ENCODE results near the gene OAT.
"Not testable (repeated sequence)": the region's sequence is repeated elsewhere in the genome, so short reads cannot be mapped to it uniquely, and the experiment has no call there.

OAT gene

DNA sequence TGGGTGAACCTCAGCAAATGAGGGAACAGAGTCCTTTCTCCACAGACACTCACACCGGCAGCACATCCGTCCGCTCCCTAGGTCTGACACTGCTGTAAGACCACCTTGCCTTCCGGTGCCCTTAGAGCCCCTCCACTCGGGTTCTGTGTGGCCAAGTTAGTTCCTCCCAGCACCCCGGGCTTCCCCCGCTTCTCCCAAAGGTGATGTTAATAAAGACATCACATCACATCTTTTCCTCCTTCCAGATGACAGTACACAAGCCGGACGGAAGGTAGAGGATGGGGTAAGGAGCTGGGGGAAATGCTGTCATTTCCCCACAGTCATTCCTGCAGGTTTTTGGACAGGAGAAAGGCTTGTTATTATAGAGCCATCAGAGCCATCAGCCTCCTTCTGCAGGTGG, 42.3 kb downstream of the OAT start:
- Histone ChIP-seq H3K4me3 (ENCODE audit: low read depth, low read length) (no peak overlapping the region), H3K27me3 (ENCODE audit: control insufficient read depth, insufficient read depth, low read length) (no peaks in the 10 kb centered on the region; the same call in 1 of the 2 replicates), H3K9ac (ENCODE audit: low read depth, low read length) (no peak overlapping the region), H3K9me3 (ENCODE audit: control insufficient read depth, insufficient read depth, low read length) (no peaks in the 10 kb centered on the region), H3K36me3 (ENCODE audit: control insufficient read depth, insufficient read depth, low read length) (no peaks in the 10 kb centered on the region), H3K4me1 (ENCODE audit: control insufficient read depth, insufficient read depth, low read length) (peaks cover 8% of the 10 kb centered on the region; the same call in 1 of the 2 replicates), H3K27ac (ENCODE audit: low read depth, low read length) (no peak overlapping the region)

- H3K36me3 ChIP-seq (ENCODE audit: control insufficient read depth, insufficient read depth, low read length), result no peaks in the 10 kb centered on the region
- no peak overlapping the region for H3K27ac ChIP-seq (ENCODE audit: low read depth, low read length)
- H3K27me3 ChIP-seq (ENCODE audit: control insufficient read depth, insufficient read depth, low read length), result no peaks in the 10 kb centered on the region; the same call in 1 of the 2 replicates
- H3K4me3 ChIP-seq (ENCODE audit: low read depth, low read length), result no peak overlapping the region
- H3K9me3 ChIP-seq (ENCODE audit: control insufficient read depth, insufficient read depth, low read length), result no peaks in the 10 kb centered on the region
- no peak overlapping the region for H3K9ac ChIP-seq (ENCODE audit: low read depth, low read length)
- peaks cover 8% of the 10 kb centered on the region; the same call in 1 of the 2 replicates for H3K4me1 ChIP-seq (ENCODE audit: control insufficient read depth, insufficient read depth, low read length)
Measured at GRCh38 chr10:124375691-124376090, 43.0 kb downstream of the OAT start.

GRCh38 chr10:124375353-124375614, 43.4 kb downstream of the OAT start:
- no peaks in the 10 kb centered on the region for H3K9me3 ChIP-seq (ENCODE audit: control insufficient read depth, insufficient read depth, low read length)
- no peak overlapping the region for H3K27ac ChIP-seq (ENCODE audit: low read depth, low read length)
- H3K4me3 ChIP-seq (ENCODE audit: low read depth, low read length), result no peak overlapping the region
- peaks cover 8% of the 10 kb centered on the region; the same call in 1 of the 2 replicates for H3K4me1 ChIP-seq (ENCODE audit: control insufficient read depth, insufficient read depth, low read length)
- H3K36me3 ChIP-seq (ENCODE audit: control insufficient read depth, insufficient read depth, low read length), result no peaks in the 10 kb centered on the region
- H3K27me3 ChIP-seq (ENCODE audit: control insufficient read depth, insufficient read depth, low read length), result no peaks in the 10 kb centered on the region; the same call in 1 of the 2 replicates
- H3K9ac ChIP-seq (ENCODE audit: low read depth, low read length), result no peak overlapping the region

GRCh38 chr10:124374535-124375352, 44.0 kb downstream of the OAT start:
- no peak overlapping the region for H3K4me3 ChIP-seq (ENCODE audit: low read depth, low read length)
- no peaks in the 10 kb centered on the region for H3K9me3 ChIP-seq (ENCODE audit: control insufficient read depth, insufficient read depth, low read length)
- H3K27ac ChIP-seq (ENCODE audit: low read depth, low read length), result no peak overlapping the region
- no peaks in the 10 kb centered on the region for H3K36me3 ChIP-seq (ENCODE audit: control insufficient read depth, insufficient read depth, low read length)
- H3K4me1 ChIP-seq (ENCODE audit: control insufficient read depth, insufficient read depth, low read length), result peaks cover 8% of the 10 kb centered on the region; the same call in 1 of the 2 replicates
- no peaks in the 10 kb centered on the region; the same call in 1 of the 2 replicates for H3K27me3 ChIP-seq (ENCODE audit: control insufficient read depth, insufficient read depth, low read length)
- no peak overlapping the region for H3K9ac ChIP-seq (ENCODE audit: low read depth, low read length)

DNA sequence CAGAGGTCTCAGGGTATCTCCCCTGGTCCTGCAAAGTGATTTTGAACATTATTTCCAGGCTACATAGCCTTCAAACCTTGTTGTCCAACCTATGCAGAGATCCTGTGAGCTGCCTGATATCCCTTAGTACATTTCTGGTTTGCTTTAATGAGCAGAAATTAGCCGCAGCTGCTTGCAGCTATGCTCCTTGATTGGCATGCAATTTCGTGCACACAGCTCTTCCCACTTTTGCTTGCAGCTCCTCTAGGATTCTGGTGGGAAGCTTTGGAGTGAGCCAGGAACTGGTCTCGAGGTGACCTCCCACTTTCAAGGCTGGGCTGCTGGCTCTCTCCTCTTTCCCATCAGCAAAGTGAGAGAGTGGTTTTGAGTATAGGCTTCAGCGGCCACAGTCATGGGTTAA, 45.8 kb downstream of the OAT start:
- Histone ChIP-seq H3K9me3 (ENCODE audit: control insufficient read depth, insufficient read depth, low read length) (no peaks in the 10 kb centered on the region), H3K4me3 (ENCODE audit: low read depth, low read length) (no peak overlapping the region), H3K9ac (ENCODE audit: low read depth, low read length) (no peak overlapping the region), H3K36me3 (ENCODE audit: control insufficient read depth, insufficient read depth, low read length) (no peaks in the 10 kb centered on the region), H3K27ac (ENCODE audit: low read depth, low read length) (no peak overlapping the region), H3K4me1 (ENCODE audit: control insufficient read depth, insufficient read depth, low read length) (peaks cover 8% of the 10 kb centered on the region; the same call in 1 of the 2 replicates), H3K27me3 (ENCODE audit: control insufficient read depth, insufficient read depth, low read length) (no peaks in the 10 kb centered on the region; the same call in 1 of the 2 replicates)

- Histone ChIP-seq H3K27ac (ENCODE audit: low read depth, low read length) (no peak overlapping the region), H3K36me3 (ENCODE audit: control insufficient read depth, insufficient read depth, low read length) (no peaks in the 10 kb centered on the region), H3K27me3 (ENCODE audit: control insufficient read depth, insufficient read depth, low read length) (no peaks in the 10 kb centered on the region; the same call in 1 of the 2 replicates), H3K9me3 (ENCODE audit: control insufficient read depth, insufficient read depth, low read length) (no peaks in the 10 kb centered on the region), H3K4me3 (ENCODE audit: low read depth, low read length) (no peak overlapping the region), H3K9ac (ENCODE audit: low read depth, low read length) (no peak overlapping the region), H3K4me1 (ENCODE audit: control insufficient read depth, insufficient read depth, low read length) (peaks cover 8% of the 10 kb centered on the region; the same call in 1 of the 2 replicates)
Measured at GRCh38 chr10:124370426-124370825, 48.3 kb downstream of the OAT start.

GRCh38 chr10:124369986-124370385, 48.7 kb downstream of the OAT start:
- H3K27ac ChIP-seq (ENCODE audit: low read depth, low read length), result no peak overlapping the region
- H3K9me3 ChIP-seq (ENCODE audit: control insufficient read depth, insufficient read depth, low read length), result no peaks in the 10 kb centered on the region
- no peak overlapping the region for H3K4me3 ChIP-seq (ENCODE audit: low read depth, low read length)
- peaks cover 5% of the 10 kb centered on the region; the same call in 1 of the 2 replicates for H3K4me1 ChIP-seq (ENCODE audit: control insufficient read depth, insufficient read depth, low read length)
- H3K36me3 ChIP-seq (ENCODE audit: control insufficient read depth, insufficient read depth, low read length), result no peaks in the 10 kb centered on the region
- no peak overlapping the region for H3K9ac ChIP-seq (ENCODE audit: low read depth, low read length)
- H3K27me3 ChIP-seq (ENCODE audit: control insufficient read depth, insufficient read depth, low read length), result no peaks in the 10 kb centered on the region; the same call in 1 of the 2 replicates

- H3K4me1 ChIP-seq (ENCODE audit: control insufficient read depth, insufficient read depth, low read length); H3K9ac ChIP-seq (ENCODE audit: low read depth, low read length); H3K9me3 ChIP-seq (ENCODE audit: control insufficient read depth, insufficient read depth, low read length); H3K27me3 ChIP-seq (ENCODE audit: control insufficient read depth, insufficient read depth, low read length); H3K27ac ChIP-seq (ENCODE audit: low read depth, low read length); H3K36me3 ChIP-seq (ENCODE audit: control insufficient read depth, insufficient read depth, low read length); H3K4me3 ChIP-seq (ENCODE audit: low read depth, low read length): not testable (repeated sequence)
Measured at GRCh38 chr10:124369533-124369932, 49.2 kb downstream of the OAT start.

- Histone ChIP-seq H3K4me1 (ENCODE audit: control insufficient read depth, insufficient read depth, low read length) (no peaks in the 10 kb centered on the region), H3K4me3 (ENCODE audit: low read depth, low read length) (no peak overlapping the region), H3K9ac (ENCODE audit: low read depth, low read length) (no peak overlapping the region), H3K36me3 (ENCODE audit: control insufficient read depth, insufficient read depth, low read length) (no peaks in the 10 kb centered on the region), H3K27me3 (ENCODE audit: control insufficient read depth, insufficient read depth, low read length) (no peaks in the 10 kb centered on the region; the same call in 1 of the 2 replicates), H3K27ac (ENCODE audit: low read depth, low read length) (no peak overlapping the region), H3K9me3 (ENCODE audit: control insufficient read depth, insufficient read depth, low read length) (no peaks in the 10 kb centered on the region)
Measured at GRCh38 chr10:124369066-124369465, 49.7 kb downstream of the OAT start.

- H3K27ac ChIP-seq (ENCODE audit: low read depth, low read length), result no peak overlapping the region
- no peaks in the 10 kb centered on the region for H3K4me1 ChIP-seq (ENCODE audit: control insufficient read depth, insufficient read depth, low read length)
Measured at GRCh38 chr10:124367936-124368335, 50.8 kb downstream of the OAT start.

DNA sequence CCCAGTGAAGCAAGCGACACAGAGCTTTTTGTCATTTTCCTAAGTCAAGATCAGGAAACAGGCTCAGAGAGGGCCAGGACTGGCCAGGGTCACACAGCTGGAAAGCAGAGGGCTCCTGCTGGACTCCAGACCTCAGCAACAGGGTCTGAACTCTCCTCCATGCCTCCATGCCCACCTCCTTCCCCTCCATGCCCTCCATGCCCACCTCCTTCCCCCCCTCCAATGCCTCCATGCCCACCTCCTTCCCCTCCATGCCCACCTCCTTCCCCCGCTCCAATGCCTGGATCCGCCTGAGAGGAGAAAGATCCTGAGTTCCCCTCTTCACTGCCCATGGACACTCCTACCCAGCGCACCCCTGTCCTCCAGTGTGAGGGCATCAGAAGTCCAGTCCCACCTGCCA, 51.3 kb downstream of the OAT start:
- peaks cover 4% of the 10 kb centered on the region; the same call in 1 of the 2 replicates for H3K4me1 ChIP-seq (ENCODE audit: control insufficient read depth, insufficient read depth, low read length)
- H3K9ac ChIP-seq (ENCODE audit: low read depth, low read length), result no peak overlapping the region
- no peak overlapping the region for H3K27ac ChIP-seq (ENCODE audit: low read depth, low read length)
- H3K9me3 ChIP-seq (ENCODE audit: control insufficient read depth, insufficient read depth, low read length), result no peaks in the 10 kb centered on the region
- no peak overlapping the region for H3K4me3 ChIP-seq (ENCODE audit: low read depth, low read length)
- H3K27me3 ChIP-seq (ENCODE audit: control insufficient read depth, insufficient read depth, low read length), result no peaks in the 10 kb centered on the region
- no peaks in the 10 kb centered on the region for H3K36me3 ChIP-seq (ENCODE audit: control insufficient read depth, insufficient read depth, low read length)

More at GRCh38 chr10:124367936-124368335, 50.8 kb downstream of the OAT start:
- Histone ChIP-seq H3K9ac (ENCODE audit: low read depth, low read length) (no peak overlapping the region), H3K4me3 (ENCODE audit: low read depth, low read length) (no peak overlapping the region), H3K9me3 (ENCODE audit: control insufficient read depth, insufficient read depth, low read length) (no peaks in the 10 kb centered on the region), H3K36me3 (ENCODE audit: control insufficient read depth, insufficient read depth, low read length) (no peaks in the 10 kb centered on the region), H3K27me3 (ENCODE audit: control insufficient read depth, insufficient read depth, low read length) (no peaks in the 10 kb centered on the region)
